ENCODE results near the gene NLGN1. TPM values are rescaled to one million over a fixed set of nuclear protein-coding genes. Genes with fewer than 3 reads are reported as not detected.

Gene NLGN1
- total and polyA plus RNA-seq, 2 of the 13 experiments (the other 11 are each of a cell fraction or from before 2014, with no cell fraction given) = not detected

DNA sequence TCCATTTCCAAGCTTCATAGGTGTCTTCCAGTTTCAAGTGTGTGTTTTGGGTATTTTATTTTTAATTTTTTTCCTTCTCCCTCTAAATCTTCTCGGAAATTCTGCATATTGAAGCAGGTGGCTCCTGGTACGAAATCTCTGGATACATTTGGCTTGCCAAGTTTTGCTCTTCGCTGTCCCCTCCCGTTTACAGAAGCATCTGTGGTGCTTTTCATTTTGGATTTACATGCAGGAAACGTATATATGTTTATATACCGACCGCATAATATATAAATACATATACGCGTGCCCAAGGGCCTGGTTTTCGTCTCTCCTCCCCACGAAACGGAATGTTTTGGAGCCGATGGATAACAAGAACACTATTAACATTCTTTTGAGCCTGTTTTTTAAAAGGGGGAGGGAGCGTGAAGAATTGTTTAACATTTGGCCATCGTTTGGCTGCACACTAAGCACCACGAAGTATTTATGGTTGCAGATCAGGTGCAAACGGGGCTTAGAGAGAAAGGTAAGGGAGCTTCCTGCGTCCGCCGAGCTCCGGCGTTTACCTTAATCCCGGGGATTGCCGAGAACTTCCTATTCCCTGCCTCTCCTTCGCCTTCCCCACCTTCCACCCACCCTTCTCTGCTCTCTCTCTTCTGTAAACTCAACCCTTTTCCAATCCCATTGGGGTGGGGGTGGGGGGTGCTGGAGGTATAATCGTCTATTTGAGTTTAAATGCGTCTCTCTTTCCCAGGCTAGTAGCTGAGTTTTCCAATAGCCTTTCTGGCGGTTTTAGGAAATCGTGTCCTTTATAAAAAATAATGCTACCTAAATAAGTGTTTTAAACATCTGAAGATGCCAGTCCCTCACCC is 1.1 kb upstream of the NLGN1 start:
- Histone ChIP-seq H3K9ac (ENCODE audit: insufficient read depth, low read depth, low read length) (no peak overlapping the region), H3K4me2 (ENCODE audit: low read depth, low read length) (no peak overlapping the region), H3K9me3 (ENCODE audit: low read length) (no peaks in the 10 kb centered on the region), H3K4me3 (replicated peaks in 1 of 3; ENCODE audit: insufficient read depth in 1 of 3, low read depth in 2 of 3, low read length in 3 of 3) (no peak overlapping the region), H3K27me3 (ENCODE audit: control insufficient read depth in 1 of 2, insufficient read depth in 2 of 2, low read length in 2 of 2) (peaks cover 0 to 21% of the 10 kb centered on the region in 2 experiments; a peak in 2 of 5 replicates), H3K27ac (ENCODE audit: extremely low read length, insufficient read depth, low read length) (no peak overlapping the region), H3K79me2 (ENCODE audit: insufficient read depth, low read length) (no peaks in the 10 kb centered on the region), H2AFZ (ENCODE audit: low read length) (no peak overlapping the region), H3K4me1 (ENCODE audit: insufficient read depth, low read length) (no peaks in the 10 kb centered on the region), H3K36me3 (replicated peaks in 1 of 2; ENCODE audit: control insufficient read depth in 1 of 2, insufficient read depth in 2 of 2, low read length in 2 of 2) (no peaks in the 10 kb centered on the region), H4K20me1 (ENCODE audit: insufficient read depth, low read length) (no peaks in the 10 kb centered on the region)
- ATAC-seq (no peak), DNase-seq (ENCODE audit: low spot score) (no peak), FAIRE-seq (no peak)
- in situ Hi-C loops (cut with HindIII; ENCODE audit: extremely low pct_ligation_motif_present, low pct_unique_long_range_greater_than_20kb) = no loop called here
- intact Hi-C loops (cut with micrococcal nuclease; ENCODE audit: unreplicated experiment) = no loop called here
- TF ChIP-seq ZNF441 (CRISPR knock-in tag; IDR thresholded peaks at IDR 0.05; ENCODE audit: borderline replicate concordance) (no peak), ZNF75D (CRISPR knock-in tag; IDR thresholded peaks at IDR 0.05; ENCODE audit: borderline replicate concordance) (no peak), HOXA3 (CRISPR knock-in tag; IDR thresholded peaks at IDR 0.05) (no peak), HIVEP1 (CRISPR knock-in tag; IDR thresholded peaks at IDR 0.05) (no peak), ZNF841 (CRISPR knock-in tag; IDR thresholded peaks at IDR 0.05; ENCODE audit: borderline replicate concordance) (no peak), TBL1XR1 (IDR thresholded peaks at IDR 0.05; ENCODE audit: borderline replicate concordance, low read length, partially characterized antibody) (no peak), ZNF567 (CRISPR knock-in tag; IDR thresholded peaks at IDR 0.05; ENCODE audit: borderline replicate concordance) (no peak), ZBTB42 (CRISPR knock-in tag; IDR thresholded peaks at IDR 0.05) (no peak), ZNF30 (CRISPR knock-in tag; IDR thresholded peaks at IDR 0.05) (no peak), SP4 (CRISPR knock-in tag; IDR thresholded peaks at IDR 0.05) (no peak), ZFP36 (IDR thresholded peaks at IDR 0.05; ENCODE audit: borderline replicate concordance, low read depth, low read length, partially characterized antibody) (no peak), CBFB (CRISPR knock-in tag; IDR thresholded peaks at IDR 0.05) (no peak)
- TF ChIP-seq, protein P1, sequence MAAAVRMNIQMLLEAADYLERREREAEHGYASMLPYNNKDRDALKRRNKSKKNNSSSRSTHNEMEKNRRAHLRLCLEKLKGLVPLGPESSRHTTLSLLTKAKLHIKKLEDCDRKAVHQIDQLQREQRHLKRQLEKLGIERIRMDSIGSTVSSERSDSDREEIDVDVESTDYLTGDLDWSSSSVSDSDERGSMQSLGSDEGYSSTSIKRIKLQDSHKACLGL (CRISPR knock-in tag; IDR thresholded peaks at IDR 0.05) = no peak
- TF ChIP-seq, protein P2, sequence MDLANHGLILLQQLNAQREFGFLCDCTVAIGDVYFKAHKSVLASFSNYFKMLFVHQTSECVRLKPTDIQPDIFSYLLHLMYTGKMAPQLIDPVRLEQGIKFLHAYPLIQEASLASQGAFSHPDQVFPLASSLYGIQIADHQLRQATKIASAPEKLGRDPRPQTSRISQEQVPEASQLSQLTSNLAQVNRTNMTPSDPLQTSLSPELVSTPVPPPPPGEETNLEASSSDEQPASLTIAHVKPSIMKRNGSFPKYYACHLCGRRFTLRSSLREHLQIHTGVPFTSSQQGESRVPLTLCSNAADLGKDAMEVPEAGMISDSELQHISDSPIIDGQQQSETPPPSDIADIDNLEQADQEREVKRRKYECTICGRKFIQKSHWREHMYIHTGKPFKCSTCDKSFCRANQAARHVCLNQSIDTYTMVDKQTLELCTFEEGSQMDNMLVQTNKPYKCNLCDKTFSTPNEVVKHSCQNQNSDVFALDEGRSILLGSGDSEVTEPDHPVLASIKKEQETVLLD (CRISPR knock-in tag; IDR thresholded peaks at IDR 0.05; ENCODE audit: low read depth) = no peak
- BruUV-seq (replicated peaks) = no TSS peak
- CTCF ChIA-PET (ENCODE audit: low intra/inter-chr PET ratio, low total read pairs) = no interaction called here
- POLR2A ChIA-PET = no interaction called here
- 36% methylated on average over 29 of the region's 29 CpGs for WGBS (ENCODE audit: low lambda C conversion rate)
